Suprapubic skin (tissue), 4 donors: ENCODE results near the gene HIRA. TPM values are rescaled to one million over a fixed set of nuclear protein-coding genes. Genes with fewer than 3 reads are reported as not detected.

Experiments used
- DNase-seq, 2 donors: peaks; one replicate each; pipeline ENCODE4 v3.0.0-alpha.2; 2019; ENCODE audit warnings: low spot score in 2 of 2
- H3K27ac ChIP-seq: fragments of 200-600 bp; sonication (generic); one replicate; pipeline ENCODE4 v1.5.1; 2019
- H3K27me3 ChIP-seq: fragments of 200-600 bp; sonication (generic); one replicate; pipeline ENCODE4 v1.5.1; 2019
- H3K36me3 ChIP-seq: fragments of 200-600 bp; sonication (generic); one replicate; pipeline ENCODE4 v1.5.1; 2019
- H3K4me1 ChIP-seq: fragments of 200-600 bp; sonication (generic); one replicate; pipeline ENCODE4 v1.5.1; 2019
- H3K4me3 ChIP-seq: fragments of 200-600 bp; sonication (generic); one replicate; pipeline ENCODE4 v1.5.1; 2019; ENCODE audit warnings: mild to moderate bottlenecking
- H3K9me3 ChIP-seq: fragments of 200-600 bp; sonication (generic); one replicate; pipeline ENCODE4 v1.5.1; 2019
- EP300 ChIP-seq: sonication (generic); formaldehyde crosslinking; IDR thresholded peaks from one replicate; pipeline ENCODE4 v1.6.1; 2017; ENCODE audit warnings: antibody characterized with exemption
- POLR2A ChIP-seq, 2 donors: fragments of 450-650 bp; IDR thresholded peaks; one replicate each; pipeline ENCODE4 v1.6.1; 2017; ENCODE audit warnings: antibody characterized with exemption in 2 of 2, mild to moderate bottlenecking in 2 of 2, moderate library complexity in 2 of 2
- POLR2AphosphoS5 ChIP-seq, 3 donors: sonication (generic); formaldehyde crosslinking; IDR thresholded peaks; one replicate each; pipeline ENCODE4 v1.6.1; 2017; ENCODE audit warnings: antibody characterized with exemption in 3 of 3
- WGBS: methylation state at CpG from one replicate; pipeline ENCODE4 v1.1.5; 2018; 5-methylcytosine and 5-hydroxymethylcytosine counted together
- total RNA-seq, 4 donors: library from RNA; depleted of rRNA; stranded (reverse); fragments of >200 nt; gene quantifications; one replicate each; pipeline ENCODE4 v1.1.0, GENCODE V29; 2016
- TF ChIP-seq, protein P1 (sequence below), 2 donors: fragments of 200-600 bp in 1 of 2; fragments of 450-650 bp in 1 of 2; sonication (generic) in 1 of 2; IDR thresholded peaks; one replicate each; pipeline ENCODE4 v1.5.1; 2016 to 2019; ENCODE audit warnings: antibody characterized with exemption in 2 of 2, mild to moderate bottlenecking in 1 of 2, moderate library complexity in 1 of 2

HIRA gene
- total RNA-seq, 4 donors from 2014 or later = 17.7 to 25.1 (median 22.5) TPM

DNA sequence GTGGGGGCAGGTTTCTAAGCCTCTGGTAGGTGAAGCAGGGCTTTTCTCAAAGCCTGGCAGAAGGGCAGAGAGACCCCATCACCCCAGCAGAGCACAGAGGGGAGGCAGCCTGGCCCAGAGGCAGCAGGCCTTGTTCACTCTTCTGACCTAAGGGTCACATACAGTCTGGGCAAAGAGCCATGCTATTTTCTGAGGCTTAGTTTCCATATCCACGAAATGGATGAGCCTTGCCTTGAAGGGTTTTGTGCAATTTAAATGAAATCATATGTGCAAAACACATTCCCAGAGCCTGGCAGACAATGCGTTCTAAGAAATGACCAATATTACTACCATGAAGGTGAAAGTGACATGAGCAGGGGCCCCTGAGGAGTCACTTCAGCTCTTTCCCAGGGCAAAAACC lies 44.5 kb downstream of the HIRA start:
- no peaks in the 10 kb centered on the region for H3K9me3 ChIP-seq
- no peak overlapping the region for H3K4me3 ChIP-seq
- peaks cover 97% of the 10 kb centered on the region for H3K36me3 ChIP-seq
- WGBS = 71% methylated on average over 2 of the region's 2 CpGs
- H3K27ac ChIP-seq = no peak overlapping the region
- TF ChIP-seq POLR2A (IDR thresholded peaks at IDR 0.05) (no peak), EP300 (no peak)
- TF ChIP-seq, protein P1, sequence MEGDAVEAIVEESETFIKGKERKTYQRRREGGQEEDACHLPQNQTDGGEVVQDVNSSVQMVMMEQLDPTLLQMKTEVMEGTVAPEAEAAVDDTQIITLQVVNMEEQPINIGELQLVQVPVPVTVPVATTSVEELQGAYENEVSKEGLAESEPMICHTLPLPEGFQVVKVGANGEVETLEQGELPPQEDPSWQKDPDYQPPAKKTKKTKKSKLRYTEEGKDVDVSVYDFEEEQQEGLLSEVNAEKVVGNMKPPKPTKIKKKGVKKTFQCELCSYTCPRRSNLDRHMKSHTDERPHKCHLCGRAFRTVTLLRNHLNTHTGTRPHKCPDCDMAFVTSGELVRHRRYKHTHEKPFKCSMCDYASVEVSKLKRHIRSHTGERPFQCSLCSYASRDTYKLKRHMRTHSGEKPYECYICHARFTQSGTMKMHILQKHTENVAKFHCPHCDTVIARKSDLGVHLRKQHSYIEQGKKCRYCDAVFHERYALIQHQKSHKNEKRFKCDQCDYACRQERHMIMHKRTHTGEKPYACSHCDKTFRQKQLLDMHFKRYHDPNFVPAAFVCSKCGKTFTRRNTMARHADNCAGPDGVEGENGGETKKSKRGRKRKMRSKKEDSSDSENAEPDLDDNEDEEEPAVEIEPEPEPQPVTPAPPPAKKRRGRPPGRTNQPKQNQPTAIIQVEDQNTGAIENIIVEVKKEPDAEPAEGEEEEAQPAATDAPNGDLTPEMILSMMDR (IDR thresholded peaks at IDR 0.05) = no peak
- H3K4me1 ChIP-seq = no peaks in the 10 kb centered on the region
- peak in 1 of 2 donors; percentile 16 for DNase-seq
- H3K27me3 ChIP-seq = no peaks in the 10 kb centered on the region

DNA sequence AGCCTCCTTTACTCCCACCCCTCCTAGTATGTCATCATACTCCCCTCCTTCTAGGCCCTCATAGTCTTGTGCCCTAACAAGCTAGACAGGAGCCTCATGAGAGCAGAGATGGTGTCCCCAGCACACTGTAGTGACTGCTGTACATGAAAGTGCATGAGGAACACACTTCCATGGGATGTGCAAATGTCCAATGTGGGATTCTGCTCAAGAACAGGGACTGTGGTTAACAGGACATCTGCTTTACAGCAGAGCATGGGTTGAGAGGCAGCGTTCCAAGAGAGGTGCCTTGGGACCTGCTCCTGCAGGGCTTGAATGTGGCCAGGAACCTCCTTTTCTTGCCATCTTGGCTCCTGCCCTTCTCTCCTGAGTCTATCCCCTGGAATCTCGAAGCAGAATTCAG lies 45.3 kb downstream of the HIRA start:
- Histone ChIP-seq H3K36me3 (peaks cover 96% of the 10 kb centered on the region), H3K9me3 (no peaks in the 10 kb centered on the region), H3K4me3 (no peak overlapping the region), H3K27ac (no peak overlapping the region), H3K27me3 (no peaks in the 10 kb centered on the region), H3K4me1 (no peaks in the 10 kb centered on the region)
- WGBS = 100% methylated on average over 2 of the region's 2 CpGs
- DNase-seq = no peak
- TF ChIP-seq EP300 (no peak), POLR2AphosphoS5 (IDR thresholded peaks at IDR 0.05) (no peak)
- TF ChIP-seq, protein P1 (IDR thresholded peaks at IDR 0.05) = no peak

DNA sequence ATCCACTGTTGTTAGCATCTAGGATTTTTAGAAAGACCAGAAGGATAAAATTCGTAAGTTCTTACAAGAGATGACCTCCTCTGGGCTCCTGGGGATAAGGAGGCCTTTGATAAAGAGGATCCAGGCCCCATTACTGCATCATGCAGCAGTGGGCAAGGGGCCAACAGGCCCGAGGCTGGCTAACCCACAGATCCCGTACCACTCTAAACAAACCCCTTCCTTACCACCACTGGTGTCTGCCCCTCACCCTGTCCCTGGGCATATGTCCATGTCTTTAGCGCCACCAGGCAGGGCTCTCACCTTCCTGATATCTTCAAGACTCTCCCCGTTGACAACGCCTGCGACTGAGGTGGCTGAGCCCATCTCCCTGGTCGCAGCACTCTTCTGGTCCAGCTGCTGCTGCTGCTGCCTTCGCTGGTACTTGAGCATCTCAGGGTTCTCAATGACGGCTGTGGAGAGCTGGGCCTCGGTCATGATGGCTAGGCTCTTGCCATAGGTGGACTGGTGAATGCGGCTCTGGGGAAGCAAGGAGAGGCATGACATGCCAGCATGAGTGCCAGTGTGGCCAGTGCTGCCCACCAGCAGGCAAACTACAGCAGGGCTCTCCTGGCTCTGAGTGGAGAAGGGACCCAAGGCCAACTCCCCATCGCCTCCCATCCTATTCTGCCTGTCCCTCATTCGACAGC lies 46.2 kb downstream of the HIRA start:
- WGBS = 94% methylated on average over 10 of the region's 14 CpGs
- no peak for DNase-seq
- peaks cover 95% of the 10 kb centered on the region for H3K36me3 ChIP-seq
- H3K4me1 ChIP-seq = no peaks in the 10 kb centered on the region
- H3K27ac ChIP-seq = no peak overlapping the region
- H3K9me3 ChIP-seq = no peaks in the 10 kb centered on the region
- no peak overlapping the region for H3K4me3 ChIP-seq
- H3K27me3 ChIP-seq = no peaks in the 10 kb centered on the region
- TF ChIP-seq POLR2AphosphoS5 (IDR thresholded peaks at IDR 0.05) (no peak), POLR2A (IDR thresholded peaks at IDR 0.05) (no peak), EP300 (no peak)
- TF ChIP-seq, protein P1 (IDR thresholded peaks at IDR 0.05) = no peak

DNA sequence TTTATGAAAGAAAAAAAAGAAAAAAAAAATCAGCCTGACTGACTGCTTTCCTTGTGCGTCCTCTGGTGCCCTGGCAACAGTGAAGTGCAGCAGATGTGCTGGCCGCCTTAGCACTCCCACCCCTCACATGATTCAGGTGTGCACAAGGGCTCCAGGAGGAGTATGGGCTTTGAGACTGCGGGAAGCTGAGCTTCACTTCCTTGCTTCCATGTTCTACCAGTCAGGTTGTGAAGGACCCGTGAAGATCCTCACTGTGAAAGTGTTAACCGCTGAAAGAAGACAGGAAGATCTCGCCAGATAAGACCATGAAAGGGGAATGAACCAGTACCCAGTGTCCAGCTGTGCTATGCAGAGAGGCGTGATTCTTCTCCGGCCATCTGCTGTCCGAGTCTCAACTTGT lies 48.2 kb downstream of the HIRA start:
- Histone ChIP-seq H3K9me3 (no peaks in the 10 kb centered on the region), H3K4me1 (no peaks in the 10 kb centered on the region), H3K27ac (no peak overlapping the region), H3K27me3 (no peaks in the 10 kb centered on the region), H3K36me3 (peaks cover 78% of the 10 kb centered on the region), H3K4me3 (no peak overlapping the region)
- TF ChIP-seq EP300 = no peak
- TF ChIP-seq POLR2A (IDR thresholded peaks at IDR 0.05) = no peak
- TF ChIP-seq, protein P1 (IDR thresholded peaks at IDR 0.05) = no peak
- TF ChIP-seq POLR2AphosphoS5 (IDR thresholded peaks at IDR 0.05) = no peak
- 94% methylated on average over 9 of the region's 9 CpGs for WGBS
- no peak for DNase-seq

DNA sequence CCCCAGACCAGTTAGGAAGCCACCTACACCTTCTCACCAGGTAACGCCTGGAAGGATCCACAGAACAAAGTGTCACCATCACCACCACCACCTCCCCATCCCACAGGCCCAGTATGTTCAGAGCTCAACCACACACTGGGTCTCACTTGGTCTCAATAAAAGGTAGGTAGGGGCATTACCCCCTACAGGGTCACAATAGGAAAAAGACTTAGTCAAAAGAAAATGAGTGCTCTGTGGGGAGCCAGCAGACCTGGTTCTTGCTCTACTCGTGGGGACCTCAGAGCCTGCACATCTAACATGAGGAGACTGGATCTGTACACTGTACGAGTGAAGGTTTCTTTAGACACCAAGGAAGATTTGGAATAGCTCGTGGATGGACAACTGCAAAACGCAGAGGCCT lies 49.3 kb downstream of the HIRA start:
- DNase-seq = no peak
- TF ChIP-seq POLR2A (IDR thresholded peaks at IDR 0.05) = no peak
- TF ChIP-seq EP300 = no peak
- TF ChIP-seq POLR2AphosphoS5 (IDR thresholded peaks at IDR 0.05) = no peak
- TF ChIP-seq, protein P1 (IDR thresholded peaks at IDR 0.05) = no peak
- H3K27ac ChIP-seq = no peak overlapping the region
- 96% methylated on average over 5 of the region's 5 CpGs for WGBS
- no peaks in the 10 kb centered on the region for H3K27me3 ChIP-seq
- H3K4me1 ChIP-seq = no peaks in the 10 kb centered on the region
- peaks cover 78% of the 10 kb centered on the region for H3K36me3 ChIP-seq
- no peak overlapping the region for H3K4me3 ChIP-seq
- H3K9me3 ChIP-seq = no peaks in the 10 kb centered on the region
